MM.1S (cell line): ENCODE results near the gene SNF8.

Source experiments
- DNase-seq: peaks from one replicate; pipeline ENCODE4 v3.0.0-alpha.2; 2015
- H2AFZ ChIP-seq: fragments of 300-600 bp; sonication (generic); 2 replicates; pipeline ENCODE4 v1.6.0; 2016; ENCODE audit warnings: antibody characterized with exemption, low read length
- H3F3A ChIP-seq: fragments of 300-600 bp; sonication (generic); 2 replicates; pipeline ENCODE4 v1.6.1; 2016; ENCODE audit warnings: mild to moderate bottlenecking, antibody characterized with exemption, low read length, moderate library complexity, mixed read lengths; ENCODE audit not compliant: insufficient read depth
- H3K27ac ChIP-seq: fragments of 300-600 bp; sonication (generic); 2 replicates; pipeline ENCODE4 v1.5.1; 2016; ENCODE audit warnings: mild to moderate bottlenecking, low read length
- H3K27me3 ChIP-seq: fragments of 300-600 bp; sonication (generic); replicated peaks from 2 replicates; pipeline ENCODE4 v1.6.0; 2016; ENCODE audit warnings: low read length; ENCODE audit not compliant: insufficient read depth
- H3K36me3 ChIP-seq: fragments of 300-600 bp; sonication (generic); replicated peaks from 2 replicates; pipeline ENCODE4 v1.6.1; 2016; ENCODE audit warnings: mild to moderate bottlenecking, low read length, mixed read lengths; ENCODE audit not compliant: insufficient read depth
- H3K4me1 ChIP-seq: fragments of 300-600 bp; sonication (generic); 2 replicates; pipeline ENCODE4 v1.6.1; 2016; ENCODE audit warnings: low read length, mixed read lengths
- H3K4me2 ChIP-seq: fragments of 300-600 bp; sonication (generic); 2 replicates; pipeline ENCODE4 v1.6.0; 2016; ENCODE audit warnings: low read depth, low read length
- H3K4me3 ChIP-seq: fragments of 300-600 bp; sonication (generic); 2 replicates; pipeline ENCODE4 v1.5.1; 2016; ENCODE audit warnings: low read length, mixed read lengths
- H3K79me2 ChIP-seq: fragments of 300-600 bp; sonication (generic); 2 replicates; pipeline ENCODE4 v1.6.1; 2016; ENCODE audit warnings: mixed run types, low read length, mixed read lengths
- H3K9ac ChIP-seq: fragments of 300-600 bp; sonication (generic); 2 replicates; pipeline ENCODE4 v1.6.1; 2016; ENCODE audit warnings: low read length, mixed read lengths
- H3K9me2 ChIP-seq: fragments of 300-600 bp; sonication (generic); replicated peaks from 2 replicates; pipeline ENCODE4 v1.6.1; 2016; ENCODE audit warnings: mild to moderate bottlenecking, low read length, mixed read lengths; ENCODE audit not compliant: insufficient read depth
- H3K9me3 ChIP-seq: fragments of 300-600 bp; sonication (generic); replicated peaks from 2 replicates; pipeline ENCODE4 v1.6.1; 2016; ENCODE audit warnings: mild to moderate bottlenecking, low read length, mixed read lengths; ENCODE audit not compliant: insufficient read depth
- H4K20me1 ChIP-seq: fragments of 300-600 bp; sonication (generic); 2 replicates; pipeline ENCODE4 v1.6.1; 2016; ENCODE audit warnings: mild to moderate bottlenecking, low read length, moderate library complexity, mixed read lengths; ENCODE audit not compliant: insufficient read depth
- EZH2 ChIP-seq: fragments of 300-600 bp; sonication (generic); optimal IDR thresholded peaks from 2 replicates; pipeline ENCODE3; 2017; ENCODE audit warnings: low read depth, mild to moderate bottlenecking, antibody characterized with exemption, low read length, mixed read lengths
- EZH2phosphoT487 ChIP-seq: fragments of 300-600 bp; sonication (generic); IDR thresholded peaks from 2 replicates; pipeline ENCODE4 v1.6.1; 2018; ENCODE audit warnings: antibody characterized with exemption, low read length
- TF ChIP-seq, protein P1 (sequence below): fragments of 300-600 bp; sonication (generic); IDR thresholded peaks from 2 replicates; pipeline ENCODE4 v1.5.1; 2016; ENCODE audit warnings: antibody characterized with exemption, low read length, mixed read lengths

SNF8 gene

DNA sequence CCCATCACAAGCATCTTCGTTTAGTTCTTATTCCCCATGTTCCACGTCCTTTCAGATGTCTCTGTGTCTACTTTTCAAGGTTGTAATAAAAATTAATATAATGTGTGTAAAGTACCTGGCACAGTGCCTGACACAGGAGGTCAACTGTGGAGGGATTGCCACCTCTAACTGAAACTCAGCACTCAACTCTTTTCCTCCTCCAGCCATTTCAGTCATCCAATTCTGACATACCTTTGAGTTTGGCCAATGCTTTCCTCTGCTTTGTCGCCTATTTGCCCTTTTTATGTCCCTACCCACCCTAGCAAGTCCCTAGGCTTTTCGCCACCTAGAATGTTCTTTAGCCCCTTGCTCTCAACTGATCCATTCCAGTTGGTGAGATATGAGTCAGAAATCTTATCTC lies 34.9 kb downstream of the SNF8 start:
- H3K4me3 ChIP-seq = peak overlapping the region; percentile 65; the same call in 1 of the 2 replicates
- no peak overlapping the region for H3K9ac ChIP-seq
- H3K79me2 ChIP-seq = peaks cover 62% of the 10 kb centered on the region
- no peaks in the 10 kb centered on the region for H4K20me1 ChIP-seq
- H2AFZ ChIP-seq = no peak overlapping the region
- no peak overlapping the region for H3K27ac ChIP-seq
- no peak for DNase-seq
- no peaks in the 10 kb centered on the region for H3K27me3 ChIP-seq
- peaks cover 10% of the 10 kb centered on the region for H3K4me1 ChIP-seq
- no peak for TF ChIP-seq EZH2
- TF ChIP-seq, protein P1, sequence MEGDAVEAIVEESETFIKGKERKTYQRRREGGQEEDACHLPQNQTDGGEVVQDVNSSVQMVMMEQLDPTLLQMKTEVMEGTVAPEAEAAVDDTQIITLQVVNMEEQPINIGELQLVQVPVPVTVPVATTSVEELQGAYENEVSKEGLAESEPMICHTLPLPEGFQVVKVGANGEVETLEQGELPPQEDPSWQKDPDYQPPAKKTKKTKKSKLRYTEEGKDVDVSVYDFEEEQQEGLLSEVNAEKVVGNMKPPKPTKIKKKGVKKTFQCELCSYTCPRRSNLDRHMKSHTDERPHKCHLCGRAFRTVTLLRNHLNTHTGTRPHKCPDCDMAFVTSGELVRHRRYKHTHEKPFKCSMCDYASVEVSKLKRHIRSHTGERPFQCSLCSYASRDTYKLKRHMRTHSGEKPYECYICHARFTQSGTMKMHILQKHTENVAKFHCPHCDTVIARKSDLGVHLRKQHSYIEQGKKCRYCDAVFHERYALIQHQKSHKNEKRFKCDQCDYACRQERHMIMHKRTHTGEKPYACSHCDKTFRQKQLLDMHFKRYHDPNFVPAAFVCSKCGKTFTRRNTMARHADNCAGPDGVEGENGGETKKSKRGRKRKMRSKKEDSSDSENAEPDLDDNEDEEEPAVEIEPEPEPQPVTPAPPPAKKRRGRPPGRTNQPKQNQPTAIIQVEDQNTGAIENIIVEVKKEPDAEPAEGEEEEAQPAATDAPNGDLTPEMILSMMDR = no peak
- TF ChIP-seq EZH2phosphoT487 = no peak
- H3K4me2 ChIP-seq = peak overlapping the region; percentile 70
- no peaks in the 10 kb centered on the region for H3K9me3 ChIP-seq
- peaks cover 6% of the 10 kb centered on the region; the same call in 1 of the 2 replicates for H3F3A ChIP-seq
- H3K9me2 ChIP-seq = no peaks in the 10 kb centered on the region
- 0 out of 2 replicates have a peak, but pooled peaks cover 3% of the 10 kb centered on the region for H3K36me3 ChIP-seq

DNA sequence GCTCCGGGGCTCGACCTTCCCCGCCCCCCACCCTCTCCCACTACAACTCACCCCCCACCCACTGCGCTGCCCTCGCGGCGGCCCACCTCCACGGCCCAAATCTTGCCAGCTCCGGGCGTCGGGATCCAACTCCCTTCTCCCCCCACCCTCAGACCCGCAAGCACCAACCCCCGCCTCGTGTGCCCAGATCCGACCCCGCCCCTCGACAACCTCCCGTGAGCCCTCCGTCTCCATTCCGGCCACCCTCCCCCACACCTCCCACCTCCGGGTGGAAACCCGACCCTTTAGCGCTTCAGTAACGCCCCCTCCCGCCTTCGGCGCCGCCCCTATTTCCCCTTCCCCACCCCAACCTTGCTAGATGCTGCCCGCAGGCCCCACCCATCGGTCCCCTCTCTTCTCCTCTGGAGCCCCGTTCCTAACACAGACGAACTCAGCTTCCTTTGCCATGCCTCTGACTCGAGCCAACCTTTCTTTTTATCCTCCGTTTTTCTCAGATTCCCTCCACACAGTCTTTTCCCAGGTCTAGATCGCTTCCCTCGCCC lies 35.7 kb downstream of the SNF8 start:
- Histone ChIP-seq H3K27ac (peak overlapping the region; percentile 69; the same call in 1 of the 2 replicates), H2AFZ (0 out of 2 replicates have a peak overlapping the region, but pooled peaks have one; percentile 24), H3K27me3 (no peaks in the 10 kb centered on the region), H3K4me1 (peaks cover 10% of the 10 kb centered on the region), H3F3A (peaks cover 6% of the 10 kb centered on the region; the same call in 1 of the 2 replicates), H3K4me3 (peak overlapping the region; percentile 65), H3K4me2 (peak overlapping the region; percentile 70), H3K9ac (peak overlapping the region; percentile 81), H3K9me2 (no peaks in the 10 kb centered on the region), H3K36me3 (0 out of 2 replicates have a peak, but pooled peaks cover 3% of the 10 kb centered on the region), H3K79me2 (peaks cover 54% of the 10 kb centered on the region), H4K20me1 (no peaks in the 10 kb centered on the region), H3K9me3 (no peaks in the 10 kb centered on the region)
- peak; percentile 54 for DNase-seq
- TF ChIP-seq, protein P1 = no peak
- no peak for TF ChIP-seq EZH2phosphoT487

GRCh38 chr17:48908047-48908843 lies 36.4 kb downstream of the SNF8 start, which contains the start of gene UBE2Z:
UBE2Z (plus strand) TSS chr17:48908407; CDS start chr17:48908504, 97 bp downstream.
- Histone ChIP-seq H3K27ac (peak within 1 kb of the TSS; percentile 69), H3K27me3 (no peaks in the 10 kb centered on the region), H3K36me3 (0 out of 2 replicates have a peak, but pooled peaks cover 3% of the 10 kb centered on the region), H3K4me2 (peak within 1 kb of the TSS; percentile 99), H3K9me3 (no peaks in the 10 kb centered on the region), H3K9ac (peak within 1 kb of the TSS; percentile 81), H4K20me1 (no peaks in the 10 kb centered on the region), H3F3A (peaks cover 6% of the 10 kb centered on the region; the same call in 1 of the 2 replicates), H3K4me3 (peak within 1 kb of the TSS; percentile 65), H3K9me2 (no peaks in the 10 kb centered on the region), H2AFZ (peak within 1 kb of the TSS; percentile 77), H3K79me2 (peaks cover 47% of the 10 kb centered on the region), H3K4me1 (peaks cover 10% of the 10 kb centered on the region)
- TF ChIP-seq EZH2 = no peak
- no peak for TF ChIP-seq EZH2phosphoT487
- TF ChIP-seq, protein P1 = peak; percentile 38
- DNase-seq = peak; percentile 95
